SK-N-SH treated with all-trans-retinoic acid at 6 μM for 48 hours (cell line): ENCODE results near the gene SMIM7.

Source experiments
- ARNTL ChIP-seq: fragments of 450-650 bp; formaldehyde crosslinking; IDR thresholded peaks from 2 replicates; pipeline ENCODE4 v1.5.0; 2020; ENCODE audit warnings: low read depth, mild to moderate bottlenecking, moderate library complexity, borderline replicate concordance
- BACH2 ChIP-seq: fragments of 250-450 bp; sonication (Bioruptor Pico); IDR thresholded peaks from 2 replicates; pipeline ENCODE4 v1.9.0; 2021; ENCODE audit warnings: mild to moderate bottlenecking, borderline replicate concordance
- CSDC2 ChIP-seq: fragments of 250-450 bp; sonication (Bioruptor Pico); IDR thresholded peaks from 2 replicates; pipeline ENCODE4 v1.5.0; 2020; ENCODE audit warnings: mild to moderate bottlenecking, moderate library complexity
- ZC3H10 ChIP-seq: fragments of 250-450 bp; sonication (Bioruptor Pico); IDR thresholded peaks from 2 replicates; pipeline ENCODE4 v1.5.1; 2021; ENCODE audit warnings: mild to moderate bottlenecking, moderate library complexity
- ZNF565 ChIP-seq: fragments of 450-650 bp; formaldehyde crosslinking; conservative IDR thresholded peaks from 2 replicates; pipeline ENCODE4 v1.5.0; 2020; ENCODE audit warnings: low read depth, mild to moderate bottlenecking, moderate library complexity
- TF ChIP-seq, protein P1 (sequence below): fragments of 250-450 bp; sonication (Bioruptor Pico); IDR thresholded peaks from 2 replicates; pipeline ENCODE4 v1.8.0; 2021; ENCODE audit warnings: low read depth, mild to moderate bottlenecking, moderate library complexity, borderline replicate concordance
- TF ChIP-seq, protein P2 (sequence below): fragments of 250-450 bp; sonication (Bioruptor Pico); IDR thresholded peaks from 2 replicates; pipeline ENCODE4 v1.8.0; 2020; ENCODE audit warnings: mild to moderate bottlenecking, moderate library complexity, borderline replicate concordance

DNA sequence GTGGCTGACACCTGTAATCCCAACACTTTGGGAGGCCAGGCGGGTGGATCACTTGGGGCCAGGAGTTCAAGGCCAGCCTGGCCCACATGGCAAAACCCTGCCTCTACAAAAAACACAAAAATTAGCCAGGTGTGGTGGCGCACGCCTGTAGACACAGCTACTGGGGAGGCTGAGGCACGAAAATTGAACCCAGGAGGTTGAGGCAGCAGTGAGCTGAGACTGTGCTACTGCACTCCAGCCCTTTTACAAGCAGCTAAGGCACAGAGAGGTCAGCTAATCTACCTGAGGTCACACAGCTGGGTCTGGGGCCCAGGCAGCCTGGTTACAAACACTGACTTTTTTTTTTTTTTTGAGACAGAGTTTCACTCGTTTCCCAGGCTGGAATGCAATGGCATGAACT lies 59.1 kb downstream of the SMIM7 start:
- TF ChIP-seq ARNTL (CRISPR knock-in tag) = no peak
- no peak for TF ChIP-seq CSDC2
- no peak for TF ChIP-seq ZNF565 (CRISPR knock-in tag)
- TF ChIP-seq, protein P1, sequence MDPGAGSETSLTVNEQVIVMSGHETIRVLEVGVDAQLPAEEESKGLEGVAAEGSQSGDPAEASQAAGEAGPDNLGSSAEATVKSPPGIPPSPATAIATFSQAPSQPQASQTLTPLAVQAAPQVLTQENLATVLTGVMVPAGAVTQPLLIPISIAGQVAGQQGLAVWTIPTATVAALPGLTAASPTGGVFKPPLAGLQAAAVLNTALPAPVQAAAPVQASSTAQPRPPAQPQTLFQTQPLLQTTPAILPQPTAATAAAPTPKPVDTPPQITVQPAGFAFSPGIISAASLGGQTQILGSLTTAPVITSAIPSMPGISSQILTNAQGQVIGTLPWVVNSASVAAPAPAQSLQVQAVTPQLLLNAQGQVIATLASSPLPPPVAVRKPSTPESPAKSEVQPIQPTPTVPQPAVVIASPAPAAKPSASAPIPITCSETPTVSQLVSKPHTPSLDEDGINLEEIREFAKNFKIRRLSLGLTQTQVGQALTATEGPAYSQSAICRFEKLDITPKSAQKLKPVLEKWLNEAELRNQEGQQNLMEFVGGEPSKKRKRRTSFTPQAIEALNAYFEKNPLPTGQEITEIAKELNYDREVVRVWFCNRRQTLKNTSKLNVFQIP = no peak
- TF ChIP-seq BACH2 (CRISPR knock-in tag) = no peak
- TF ChIP-seq ZC3H10 (CRISPR knock-in tag) = no peak
- TF ChIP-seq, protein P2, sequence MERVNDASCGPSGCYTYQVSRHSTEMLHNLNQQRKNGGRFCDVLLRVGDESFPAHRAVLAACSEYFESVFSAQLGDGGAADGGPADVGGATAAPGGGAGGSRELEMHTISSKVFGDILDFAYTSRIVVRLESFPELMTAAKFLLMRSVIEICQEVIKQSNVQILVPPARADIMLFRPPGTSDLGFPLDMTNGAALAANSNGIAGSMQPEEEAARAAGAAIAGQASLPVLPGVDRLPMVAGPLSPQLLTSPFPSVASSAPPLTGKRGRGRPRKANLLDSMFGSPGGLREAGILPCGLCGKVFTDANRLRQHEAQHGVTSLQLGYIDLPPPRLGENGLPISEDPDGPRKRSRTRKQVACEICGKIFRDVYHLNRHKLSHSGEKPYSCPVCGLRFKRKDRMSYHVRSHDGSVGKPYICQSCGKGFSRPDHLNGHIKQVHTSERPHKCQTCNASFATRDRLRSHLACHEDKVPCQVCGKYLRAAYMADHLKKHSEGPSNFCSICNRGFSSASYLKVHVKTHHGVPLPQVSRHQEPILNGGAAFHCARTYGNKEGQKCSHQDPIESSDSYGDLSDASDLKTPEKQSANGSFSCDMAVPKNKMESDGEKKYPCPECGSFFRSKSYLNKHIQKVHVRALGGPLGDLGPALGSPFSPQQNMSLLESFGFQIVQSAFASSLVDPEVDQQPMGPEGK = no peak
